Measurements from ENCODE around the gene ZMPSTE24.

Gene ZMPSTE24

DNA sequence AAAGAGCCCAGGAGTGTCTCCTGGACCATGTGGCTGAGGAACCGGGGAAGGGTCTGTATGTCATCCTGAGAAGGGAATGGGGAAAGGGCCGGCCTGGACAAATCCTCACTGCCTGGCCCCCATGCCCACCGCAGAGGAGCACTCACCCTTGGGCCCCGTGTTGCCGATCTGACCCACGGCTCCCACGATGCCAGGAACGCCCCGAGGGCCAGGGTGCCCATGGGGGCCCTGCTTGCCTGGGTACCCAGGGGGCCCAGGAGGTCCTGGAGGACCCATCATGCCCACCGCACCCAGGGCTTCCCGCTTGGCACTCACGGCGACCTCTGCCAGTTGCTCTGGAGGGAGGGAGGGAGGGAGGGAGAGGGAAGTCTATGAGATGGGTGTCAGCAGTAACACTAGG, 44.4 kb downstream of the ZMPSTE24 start:
- Histone ChIP-seq H3K27ac (no peak overlapping the region; the same call in 1 of the 2 replicates), H3K36me3 (no peaks in the 10 kb centered on the region), H3K4me3 (ENCODE audit: low read depth, low read length) (no peak overlapping the region), H3K9me3 (ENCODE audit: severe bottlenecking) (no peaks in the 10 kb centered on the region), H3K27me3 (ENCODE audit: insufficient read depth, low read depth, severe bottlenecking) (no peaks in the 10 kb centered on the region)
- no peak for DNase-seq
- TF ChIP-seq, protein P1, sequence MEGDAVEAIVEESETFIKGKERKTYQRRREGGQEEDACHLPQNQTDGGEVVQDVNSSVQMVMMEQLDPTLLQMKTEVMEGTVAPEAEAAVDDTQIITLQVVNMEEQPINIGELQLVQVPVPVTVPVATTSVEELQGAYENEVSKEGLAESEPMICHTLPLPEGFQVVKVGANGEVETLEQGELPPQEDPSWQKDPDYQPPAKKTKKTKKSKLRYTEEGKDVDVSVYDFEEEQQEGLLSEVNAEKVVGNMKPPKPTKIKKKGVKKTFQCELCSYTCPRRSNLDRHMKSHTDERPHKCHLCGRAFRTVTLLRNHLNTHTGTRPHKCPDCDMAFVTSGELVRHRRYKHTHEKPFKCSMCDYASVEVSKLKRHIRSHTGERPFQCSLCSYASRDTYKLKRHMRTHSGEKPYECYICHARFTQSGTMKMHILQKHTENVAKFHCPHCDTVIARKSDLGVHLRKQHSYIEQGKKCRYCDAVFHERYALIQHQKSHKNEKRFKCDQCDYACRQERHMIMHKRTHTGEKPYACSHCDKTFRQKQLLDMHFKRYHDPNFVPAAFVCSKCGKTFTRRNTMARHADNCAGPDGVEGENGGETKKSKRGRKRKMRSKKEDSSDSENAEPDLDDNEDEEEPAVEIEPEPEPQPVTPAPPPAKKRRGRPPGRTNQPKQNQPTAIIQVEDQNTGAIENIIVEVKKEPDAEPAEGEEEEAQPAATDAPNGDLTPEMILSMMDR (IDR thresholded peaks at IDR 0.05; ENCODE audit: low read depth, low read length) = no peak

DNA sequence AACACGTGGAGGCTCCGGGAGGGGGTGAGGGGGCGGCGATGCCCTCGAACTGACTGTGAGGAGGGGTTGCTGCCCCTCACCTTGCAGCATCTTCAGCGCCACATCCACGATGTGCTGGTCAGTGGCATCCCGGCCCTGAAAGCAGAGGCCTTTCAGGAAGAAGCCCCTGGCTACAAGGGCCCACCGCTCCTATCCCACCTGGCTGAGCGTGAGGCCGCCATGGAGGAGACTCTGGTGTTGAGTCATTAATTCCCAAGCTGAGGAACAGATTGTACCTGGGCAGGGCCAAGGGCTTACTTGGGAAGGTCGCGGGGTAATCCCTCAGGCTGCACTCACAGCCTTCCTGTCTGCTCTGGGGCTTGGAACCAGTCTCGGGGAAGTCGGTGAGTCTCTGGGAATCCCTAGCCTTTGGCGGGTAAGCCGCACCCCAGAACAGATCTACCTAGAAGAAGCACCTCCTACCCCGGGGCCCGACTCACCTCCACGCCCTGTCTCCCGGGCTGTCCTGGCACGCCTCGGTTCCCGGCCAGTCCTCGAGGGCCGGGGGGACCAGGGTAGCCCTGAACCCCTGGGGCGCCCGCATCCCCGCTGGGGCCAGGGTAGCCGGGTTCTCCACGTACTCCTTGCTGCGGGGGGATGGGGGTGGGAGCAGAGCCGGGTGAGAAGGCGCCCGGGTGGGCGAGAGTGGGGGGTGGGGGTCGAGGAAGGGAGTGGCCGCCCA, 45.2 kb downstream of the ZMPSTE24 start:
- TF ChIP-seq, protein P1 (IDR thresholded peaks at IDR 0.05; ENCODE audit: low read depth, low read length) = no peak
- Histone ChIP-seq H3K4me3 (ENCODE audit: low read depth, low read length) (no peak overlapping the region), H3K27me3 (ENCODE audit: insufficient read depth, low read depth, severe bottlenecking) (no peaks in the 10 kb centered on the region), H3K36me3 (no peaks in the 10 kb centered on the region), H3K27ac (peak overlapping the region; percentile 81), H3K9me3 (ENCODE audit: severe bottlenecking) (no peaks in the 10 kb centered on the region)
- DNase-seq = peak; percentile 83

DNA sequence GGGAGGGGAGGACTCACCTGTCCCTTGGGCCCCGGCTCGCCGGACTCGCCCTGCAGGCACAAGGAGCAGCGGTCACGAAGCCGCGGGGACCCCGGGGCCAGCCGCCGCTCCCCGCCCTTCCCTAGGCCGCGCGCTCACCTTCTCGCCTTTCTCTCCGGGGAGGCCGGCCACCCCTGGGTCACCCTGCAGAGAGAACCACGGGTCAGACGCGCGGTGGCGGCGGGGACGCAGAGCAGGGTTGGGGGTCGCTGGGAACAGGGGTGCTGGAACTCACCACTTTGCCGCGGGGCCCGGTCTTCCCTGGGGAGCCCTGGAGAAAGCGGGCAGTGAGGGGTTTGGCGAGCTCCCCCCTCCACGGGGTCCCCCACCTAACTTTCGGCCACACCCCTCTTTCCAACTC, 45.8 kb downstream of the ZMPSTE24 start:
- DNase-seq = no peak
- no peaks in the 10 kb centered on the region for H3K36me3 ChIP-seq
- no peaks in the 10 kb centered on the region for H3K9me3 ChIP-seq (ENCODE audit: severe bottlenecking)
- no peak overlapping the region for H3K4me3 ChIP-seq (ENCODE audit: low read depth, low read length)
- TF ChIP-seq, protein P1 (IDR thresholded peaks at IDR 0.05; ENCODE audit: low read depth, low read length) = no peak
- peak overlapping the region; percentile 81 for H3K27ac ChIP-seq
- H3K27me3 ChIP-seq (ENCODE audit: insufficient read depth, low read depth, severe bottlenecking) = no peaks in the 10 kb centered on the region

DNA sequence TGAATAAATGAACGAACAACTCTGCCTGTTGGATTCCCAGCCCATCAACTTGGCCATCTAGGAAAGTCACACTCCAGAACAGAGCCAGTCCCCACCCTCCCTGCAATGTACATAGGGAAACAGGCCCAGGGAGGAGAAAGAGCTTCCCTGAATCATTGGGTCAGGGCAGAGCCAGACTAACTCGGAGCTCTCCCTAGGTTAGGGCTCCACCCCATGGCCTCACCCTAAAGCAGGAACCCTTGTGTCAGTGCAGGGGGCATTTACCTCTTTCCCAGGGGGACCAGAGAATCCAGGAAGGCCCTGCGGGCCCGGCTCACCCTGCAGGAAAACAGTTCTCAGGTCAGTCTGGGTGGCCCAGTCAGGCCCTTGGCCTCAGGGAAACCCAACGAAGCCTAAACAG, 47.4 kb downstream of the ZMPSTE24 start:
- Histone ChIP-seq H3K4me3 (ENCODE audit: low read depth, low read length) (no peak overlapping the region), H3K27ac (no peak overlapping the region; the same call in 1 of the 2 replicates), H3K36me3 (no peaks in the 10 kb centered on the region), H3K9me3 (ENCODE audit: severe bottlenecking) (no peaks in the 10 kb centered on the region), H3K27me3 (ENCODE audit: insufficient read depth, low read depth, severe bottlenecking) (no peaks in the 10 kb centered on the region)
- peak; percentile 64 for DNase-seq
- TF ChIP-seq, protein P1 (IDR thresholded peaks at IDR 0.05; ENCODE audit: low read depth, low read length) = peak; percentile 85

DNA sequence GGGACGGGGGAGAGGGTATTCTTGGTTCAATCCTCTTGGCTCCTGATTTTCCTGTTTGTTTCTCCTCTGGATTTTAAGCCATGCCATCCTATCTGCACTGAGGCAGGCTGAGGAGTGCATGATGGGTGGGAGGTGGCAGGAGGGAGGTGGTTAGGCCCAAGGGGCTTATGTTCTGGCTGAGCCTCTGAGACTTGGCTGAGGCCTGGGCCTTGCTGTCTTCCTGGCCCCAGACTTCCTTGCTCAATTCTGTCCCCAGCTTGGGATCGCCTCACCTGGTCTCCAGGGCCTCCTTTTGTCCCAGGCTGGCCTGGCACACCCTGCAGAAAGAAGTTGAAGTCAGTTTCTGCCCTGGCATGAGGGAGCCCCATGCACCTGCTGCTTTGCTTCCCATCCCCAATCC, 47.8 kb downstream of the ZMPSTE24 start:
- Histone ChIP-seq H3K9me3 (ENCODE audit: severe bottlenecking) (no peaks in the 10 kb centered on the region), H3K27me3 (ENCODE audit: insufficient read depth, low read depth, severe bottlenecking) (no peaks in the 10 kb centered on the region), H3K36me3 (no peaks in the 10 kb centered on the region), H3K27ac (no peak overlapping the region), H3K4me3 (ENCODE audit: low read depth, low read length) (no peak overlapping the region)
- TF ChIP-seq, protein P1 (IDR thresholded peaks at IDR 0.05; ENCODE audit: low read depth, low read length) = no peak
- no peak for DNase-seq

DNA sequence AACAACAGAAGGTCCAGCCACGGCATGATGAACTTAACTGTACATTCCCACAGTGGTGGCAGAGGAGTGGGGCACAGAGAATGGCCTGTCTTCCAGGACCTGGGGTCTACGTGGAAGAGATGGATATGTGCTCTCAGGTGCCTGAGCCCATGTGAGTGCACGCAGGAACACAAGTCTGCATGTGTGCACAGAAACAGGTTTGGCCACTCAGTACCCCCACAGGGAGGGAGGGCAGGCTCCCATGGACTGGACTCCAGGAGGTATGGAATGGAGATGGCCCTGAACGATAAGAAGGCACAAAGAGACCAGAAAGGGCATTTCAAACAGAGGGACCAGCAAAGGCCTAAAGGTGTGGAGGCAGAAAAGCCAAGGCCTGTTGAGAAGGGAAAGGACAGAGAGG, 48.3 kb downstream of the ZMPSTE24 start:
- no peak for DNase-seq
- TF ChIP-seq, protein P1 (IDR thresholded peaks at IDR 0.05; ENCODE audit: low read depth, low read length) = no peak

More for the DNA sequence above, 48.3 kb downstream of the ZMPSTE24 start:
- Histone ChIP-seq H3K36me3 (no peaks in the 10 kb centered on the region), H3K9me3 (ENCODE audit: severe bottlenecking) (no peaks in the 10 kb centered on the region), H3K27ac (no peak overlapping the region), H3K27me3 (ENCODE audit: insufficient read depth, low read depth, severe bottlenecking) (no peaks in the 10 kb centered on the region), H3K4me3 (ENCODE audit: low read depth, low read length) (no peak overlapping the region)

All from WERI-Rb-1 (cell line).